Gastroesophageal sphincter (tissue), 3 donors: ENCODE data around the gene TMED10.

Experiments
- CTCF ChIP-seq, 4 experiments: fragments of 200-600 bp in 2 of 4; fragments of 450-650 bp in 2 of 4; sonication (generic) in 1 of 4; IDR thresholded peaks; one replicate each; pipeline ENCODE4 v1.5.1; 2017 to 2019; ENCODE audit warnings: antibody characterized with exemption in 4 of 4, mild to moderate bottlenecking in 2 of 4, moderate library complexity in 2 of 4
- EP300 ChIP-seq: sonication (generic); formaldehyde crosslinking; IDR thresholded peaks from one replicate; pipeline ENCODE4 v1.6.1; 2017; ENCODE audit warnings: antibody characterized with exemption, mild to moderate bottlenecking
- POLR2A ChIP-seq, 2 donors: fragments of 450-650 bp; IDR thresholded peaks; one replicate each; pipeline ENCODE4 v1.6.1; 2017; ENCODE audit warnings: antibody characterized with exemption in 2 of 2, mild to moderate bottlenecking in 2 of 2, moderate library complexity in 1 of 2
- POLR2AphosphoS5 ChIP-seq: sonication (generic); formaldehyde crosslinking; IDR thresholded peaks from one replicate; pipeline ENCODE4 v1.6.1; 2017; ENCODE audit warnings: antibody characterized with exemption

- TF ChIP-seq CTCF (IDR thresholded peaks at IDR 0.05), result no peak
- no peak for TF ChIP-seq EP300
- no peak for TF ChIP-seq POLR2A (IDR thresholded peaks at IDR 0.05)
- no peak for TF ChIP-seq POLR2AphosphoS5
Measured at GRCh38 chr14:75188086-75188485, 11.7 kb upstream of the TMED10 start.
